ENCODE results near the gene OGA. TPM values are rescaled to one million over a fixed set of nuclear protein-coding genes. Genes with fewer than 3 reads are reported as not detected.

The OGA gene
- total RNA-seq, 1 donor from 2014 or later, result 119 TPM

DNA sequence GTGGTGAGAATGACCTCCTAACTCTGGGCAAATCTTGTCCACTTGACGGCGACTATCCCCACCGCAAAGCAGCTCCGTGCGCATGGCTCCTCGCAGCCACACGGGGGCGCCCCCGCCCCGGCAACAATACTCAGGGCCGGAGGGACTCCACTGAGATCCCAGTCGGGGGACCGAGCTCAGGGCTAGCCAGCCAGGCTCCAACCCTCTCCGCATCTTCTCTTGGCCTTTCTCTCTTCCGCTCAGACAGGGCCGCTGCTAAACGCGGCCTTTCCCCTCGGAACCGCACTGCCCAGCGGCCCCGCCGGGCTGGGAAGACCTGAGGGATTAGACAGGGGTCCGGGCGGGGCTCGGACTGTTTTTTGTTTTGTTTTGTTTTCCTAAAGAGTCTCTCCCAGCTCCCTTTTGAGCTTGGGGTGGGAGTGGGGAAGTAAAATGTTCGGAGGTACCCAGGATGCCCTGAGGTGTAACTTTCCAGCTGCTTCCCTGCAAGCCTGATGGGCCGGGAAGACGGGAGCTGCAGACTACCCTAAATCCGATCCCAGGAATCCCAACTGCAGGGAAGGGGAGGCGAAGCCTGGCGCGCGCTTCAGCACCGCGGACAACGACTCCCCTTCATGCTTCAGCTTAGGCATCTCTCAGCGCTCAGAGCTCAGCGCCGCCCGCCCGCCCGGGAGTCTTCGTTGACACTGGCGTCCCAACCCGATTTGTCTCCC, 22.7 kb upstream of the OGA start:
- DNase-seq (ENCODE audit: low read depth) (peak; percentile 66), FAIRE-seq (peak; percentile 17)
- peak overlapping the region; percentile 95 for H3K4me2 ChIP-seq (ENCODE audit: low read length)
- no peaks in the 10 kb centered on the region for H3K79me2 ChIP-seq (ENCODE audit: insufficient read depth, low read length)
- no peak overlapping the region for H2AFZ ChIP-seq (ENCODE audit: low read depth, low read length)
- Mint-ChIP-seq H3K4me1 (ENCODE audit: low read depth, unreplicated experiment) (peaks cover 11% of the 10 kb centered on the region), H3K36me3 (ENCODE audit: low read depth, unreplicated experiment) (peaks cover 5% of the 10 kb centered on the region), H3K9me3 (ENCODE audit: unreplicated experiment) (no peaks in the 10 kb centered on the region), H3K4me3 (ENCODE audit: unreplicated experiment) (peak overlapping the region; percentile 69), H3K27ac (ENCODE audit: unreplicated experiment) (peak overlapping the region; percentile 72), H3K27me3 (ENCODE audit: low read depth, unreplicated experiment) (peaks cover 13% of the 10 kb centered on the region)
- no peak overlapping the region for H3K9ac ChIP-seq (ENCODE audit: low read length)
- H3K4me3 ChIP-seq (ENCODE audit: insufficient read depth, low read depth, low read length), result peak overlapping the region; percentile 54
- TF ChIP-seq, protein P1, sequence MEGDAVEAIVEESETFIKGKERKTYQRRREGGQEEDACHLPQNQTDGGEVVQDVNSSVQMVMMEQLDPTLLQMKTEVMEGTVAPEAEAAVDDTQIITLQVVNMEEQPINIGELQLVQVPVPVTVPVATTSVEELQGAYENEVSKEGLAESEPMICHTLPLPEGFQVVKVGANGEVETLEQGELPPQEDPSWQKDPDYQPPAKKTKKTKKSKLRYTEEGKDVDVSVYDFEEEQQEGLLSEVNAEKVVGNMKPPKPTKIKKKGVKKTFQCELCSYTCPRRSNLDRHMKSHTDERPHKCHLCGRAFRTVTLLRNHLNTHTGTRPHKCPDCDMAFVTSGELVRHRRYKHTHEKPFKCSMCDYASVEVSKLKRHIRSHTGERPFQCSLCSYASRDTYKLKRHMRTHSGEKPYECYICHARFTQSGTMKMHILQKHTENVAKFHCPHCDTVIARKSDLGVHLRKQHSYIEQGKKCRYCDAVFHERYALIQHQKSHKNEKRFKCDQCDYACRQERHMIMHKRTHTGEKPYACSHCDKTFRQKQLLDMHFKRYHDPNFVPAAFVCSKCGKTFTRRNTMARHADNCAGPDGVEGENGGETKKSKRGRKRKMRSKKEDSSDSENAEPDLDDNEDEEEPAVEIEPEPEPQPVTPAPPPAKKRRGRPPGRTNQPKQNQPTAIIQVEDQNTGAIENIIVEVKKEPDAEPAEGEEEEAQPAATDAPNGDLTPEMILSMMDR (IDR thresholded peaks at IDR 0.05; ENCODE audit: insufficient read depth, low read depth, low read length), result peak; percentile 83
- TF ChIP-seq EZH2 (IDR thresholded peaks at IDR 0.05; ENCODE audit: insufficient read depth, low read length), result no peak
- no peaks in the 10 kb centered on the region for H3K9me3 ChIP-seq (ENCODE audit: insufficient read depth, low read depth, low read length)
- H3K27me3 ChIP-seq (ENCODE audit: insufficient read depth, low read length), result peaks cover 9% of the 10 kb centered on the region
- peaks cover 68% of the 10 kb centered on the region for H4K20me1 ChIP-seq (ENCODE audit: insufficient read depth, low read length)
- peaks cover 15% of the 10 kb centered on the region for H3K4me1 ChIP-seq (ENCODE audit: insufficient read depth, low read length)
- no peak overlapping the region for H3K27ac ChIP-seq (ENCODE audit: low read depth, low read length)
- no peaks in the 10 kb centered on the region for H3K36me3 ChIP-seq (ENCODE audit: insufficient read depth, low read length)

DNA sequence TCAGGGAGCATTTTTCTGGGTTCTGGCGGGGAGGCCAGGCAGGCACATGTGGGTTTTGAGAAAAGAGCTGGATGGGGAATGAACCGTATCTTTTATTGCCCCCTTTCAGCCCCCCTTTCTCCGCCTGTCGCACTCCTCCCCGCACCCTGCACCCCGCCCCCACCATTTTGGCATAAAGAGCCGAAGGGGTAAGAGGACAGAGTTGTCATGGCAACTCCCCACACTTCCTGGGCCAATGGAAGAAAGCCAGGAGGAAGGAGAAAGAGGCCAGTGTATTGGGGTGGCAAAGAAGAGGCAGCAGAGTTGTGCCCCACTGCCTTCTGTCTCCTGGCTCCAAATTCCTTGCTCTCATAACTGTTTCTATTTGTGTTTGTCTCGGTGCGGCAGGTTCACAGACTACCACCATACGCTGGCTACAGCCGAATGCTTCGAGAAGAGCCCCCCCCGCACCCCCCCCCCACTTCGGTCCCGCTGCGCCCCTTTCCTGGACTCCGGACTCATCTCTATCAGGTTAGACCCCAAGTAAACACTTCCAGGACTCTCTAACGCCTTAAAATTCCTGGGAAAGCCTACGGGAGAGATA, 21.9 kb upstream of the OGA start:
- Histone ChIP-seq H2AFZ (ENCODE audit: low read depth, low read length) (no peak overlapping the region), H3K79me2 (ENCODE audit: insufficient read depth, low read length) (no peaks in the 10 kb centered on the region), H4K20me1 (ENCODE audit: insufficient read depth, low read length) (peaks cover 66% of the 10 kb centered on the region), H3K9ac (ENCODE audit: low read length) (no peak overlapping the region), H3K36me3 (ENCODE audit: insufficient read depth, low read length) (no peaks in the 10 kb centered on the region), H3K4me1 (ENCODE audit: insufficient read depth, low read length) (peaks cover 15% of the 10 kb centered on the region), H3K4me2 (ENCODE audit: low read length) (peak overlapping the region; percentile 95), H3K9me3 (ENCODE audit: insufficient read depth, low read depth, low read length) (no peaks in the 10 kb centered on the region), H3K27ac (ENCODE audit: low read depth, low read length) (no peak overlapping the region), H3K27me3 (ENCODE audit: insufficient read depth, low read length) (peaks cover 9% of the 10 kb centered on the region), H3K4me3 (ENCODE audit: insufficient read depth, low read depth, low read length) (no peak overlapping the region)
- Mint-ChIP-seq H3K27ac (ENCODE audit: unreplicated experiment) (peak overlapping the region; percentile 72), H3K36me3 (ENCODE audit: low read depth, unreplicated experiment) (peaks cover 5% of the 10 kb centered on the region), H3K4me3 (ENCODE audit: unreplicated experiment) (peak overlapping the region; percentile 69), H3K9me3 (ENCODE audit: unreplicated experiment) (no peaks in the 10 kb centered on the region), H3K27me3 (ENCODE audit: low read depth, unreplicated experiment) (peaks cover 13% of the 10 kb centered on the region), H3K4me1 (ENCODE audit: low read depth, unreplicated experiment) (peaks cover 14% of the 10 kb centered on the region)
- FAIRE-seq (no peak), DNase-seq (ENCODE audit: low read depth) (no peak)
- TF ChIP-seq, protein P1 (IDR thresholded peaks at IDR 0.05; ENCODE audit: insufficient read depth, low read depth, low read length), result no peak
- TF ChIP-seq EZH2 (IDR thresholded peaks at IDR 0.05; ENCODE audit: insufficient read depth, low read length), result no peak
